GM12878 (cell line): Measurements from ENCODE around the gene RETREG3. TPM values are rescaled to one million over a fixed set of nuclear protein-coding genes. Genes with fewer than 3 reads are reported as not detected.

ENCODE experiments used
- ATAC-seq: fragments of 200-7000 bp; cut with Tn5 transposase; 3 replicates; pipeline ENCODE4 v1.9.1; 2020; ENCODE audit warnings: mild to moderate bottlenecking, moderate library complexity
- BruUV-seq: library from RNA; stranded (reverse); fragments of 400-500 nt; replicated peaks from 2 replicates; lab custom pipeline; 2021; lab: Mats Ljungman, UMichigan
- CTCF ChIA-PET: fragments of 300-600 bp; sonication (Branson Sonifier 250); formaldehyde crosslinking; extraction: SDS; loops from one replicate; lab custom pipeline; 2021; ENCODE audit warnings: inconsistent platforms; lab: Yijun Ruan, JAX
- POLR2A ChIA-PET: fragments of 350-600 bp; formaldehyde crosslinking; extraction: SDS; loops from one replicate; lab custom pipeline; 2021; ENCODE audit warnings: inconsistent platforms; lab: Charles Lee
- RAD21 ChIA-PET: fragments of 300-600 bp; sonication (Branson Sonifier 250); formaldehyde crosslinking; loops from one replicate; lab custom pipeline; 2023; ENCODE audit warnings: antibody characterized with exemption; ENCODE audit not compliant: unreplicated experiment; lab: Charles Lee
- SMC1A ChIA-PET: fragments of 300-600 bp; sonication (Branson Sonifier 250); formaldehyde crosslinking; loops from one replicate; lab custom pipeline; 2023; ENCODE audit not compliant: unreplicated experiment, uncharacterized antibody; lab: Charles Lee
- DNase-seq: peaks from one replicate; pipeline ENCODE4 v3.0.0-alpha.2; 2011; ENCODE audit warnings: low read depth, low spot score
- FAIRE-seq: peaks from 3 replicates; lab custom pipeline; 2011; peaks lifted over from hg19 to GRCh38; lab: Jason Lieb, UNC
- H2AFZ ChIP-seq: 2 replicates; pipeline ENCODE4 v1.6.0; 2011; ENCODE audit warnings: low read depth, low read length, control low read depth; ENCODE audit not compliant: control insufficient read depth
- H3K27ac ChIP-seq: 2 replicates; pipeline ENCODE4 v1.5.1; 2011; ENCODE audit warnings: control low read depth; ENCODE audit not compliant: control insufficient read depth, insufficient read depth
- H3K27me3 ChIP-seq, 2 experiments: replicated peaks in 1 of 2; 2 replicates each; pipeline versions ENCODE4 v1.6.0 to v1.6.1; 2011; ENCODE audit warnings: low read length in 1 of 2; ENCODE audit not compliant: control insufficient read depth in 2 of 2, insufficient read depth in 2 of 2
- H3K36me3 ChIP-seq, 2 experiments: 2 replicates each; pipeline ENCODE4 v1.5.1; 2011; ENCODE audit warnings: low read length in 1 of 2; ENCODE audit not compliant: control insufficient read depth in 2 of 2, insufficient read depth in 2 of 2
- H3K4me1 ChIP-seq: 2 replicates; pipeline ENCODE4 v1.6.1; 2011; ENCODE audit warnings: mild to moderate bottlenecking, low read length, moderate library complexity, mixed read lengths; ENCODE audit not compliant: control insufficient read depth, insufficient read depth
- H3K4me2 ChIP-seq: 2 replicates; pipeline ENCODE4 v1.6.0; 2011; ENCODE audit warnings: control low read depth; ENCODE audit not compliant: control insufficient read depth, insufficient read depth
- H3K4me3 ChIP-seq: fragments of 200-600 bp; sonication (generic); 2 replicates; pipeline ENCODE4 v1.5.1; 2016
- H3K79me2 ChIP-seq: 2 replicates; pipeline ENCODE4 v1.6.0; 2011; ENCODE audit warnings: low read length; ENCODE audit not compliant: control insufficient read depth, insufficient read depth
- H3K9ac ChIP-seq: 2 replicates; pipeline ENCODE4 v1.8.0; 2011; ENCODE audit warnings: low read length, control low read depth, mixed read lengths; ENCODE audit not compliant: control insufficient read depth, insufficient read depth
- H3K9me3 ChIP-seq: replicated peaks from 3 replicates; pipeline ENCODE4 v1.5.1; 2011; ENCODE audit warnings: mild to moderate bottlenecking, low read length; ENCODE audit not compliant: control insufficient read depth, insufficient read depth
- H4K20me1 ChIP-seq: 2 replicates; pipeline ENCODE4 v1.6.0; 2011; ENCODE audit not compliant: control insufficient read depth, insufficient read depth
- ATF7 ChIP-seq: fragments of 450-650 bp; IDR thresholded peaks from 2 replicates; pipeline ENCODE4 v1.6.1; 2016; ENCODE audit warnings: low read depth, mild to moderate bottlenecking
- BHLHE40 ChIP-seq, 2 experiments: fragments of 450-650 bp in 1 of 2; IDR thresholded peaks; 2 replicates each; pipeline ENCODE4 v1.6.1; 2011 to 2017; ENCODE audit warnings: low read depth in 2 of 2, borderline replicate concordance in 1 of 2, improper control_type of control experiment in 1 of 2, low read length in 1 of 2, mild to moderate bottlenecking in 1 of 2
- BMI1 ChIP-seq: fragments of 450-650 bp; IDR thresholded peaks from 2 replicates; pipeline ENCODE4 v1.6.1; 2016; ENCODE audit warnings: mild to moderate bottlenecking, moderate library complexity, borderline replicate concordance
- DPF2 ChIP-seq: fragments of 450-650 bp; IDR thresholded peaks from 2 replicates; pipeline ENCODE4 v1.6.1; 2017; ENCODE audit warnings: mild to moderate bottlenecking
- HDAC6 ChIP-seq: fragments of 200-600 bp; sonication (generic); IDR thresholded peaks from one replicate; pipeline ENCODE4 v1.8.0; 2017; ENCODE audit warnings: antibody characterized with exemption; ENCODE audit not compliant: unreplicated experiment
- IKZF1 ChIP-seq: fragments of 450-650 bp; conservative IDR thresholded peaks from 2 replicates; pipeline ENCODE4 v1.6.1; 2017; ENCODE audit warnings: antibody characterized with exemption, mild to moderate bottlenecking
- IKZF2 ChIP-seq, 2 experiments: fragments of 450-650 bp; IDR thresholded peaks; 2 replicates each; pipeline ENCODE4 v1.6.1; 2017; ENCODE audit warnings: mild to moderate bottlenecking in 2 of 2, moderate library complexity in 2 of 2
- JUNB ChIP-seq: IDR thresholded peaks from 2 replicates; pipeline ENCODE4 v1.6.1; 2016; ENCODE audit warnings: antibody characterized with exemption, mild to moderate bottlenecking
- MTA2 ChIP-seq: fragments of 450-650 bp; IDR thresholded peaks from 2 replicates; pipeline ENCODE4 v1.6.1; 2016; ENCODE audit warnings: low read depth, mild to moderate bottlenecking, moderate library complexity
- NFXL1 ChIP-seq: fragments of 450-650 bp; IDR thresholded peaks from 2 replicates; pipeline ENCODE4 v1.6.1; 2017; ENCODE audit warnings: antibody characterized with exemption, mild to moderate bottlenecking, borderline replicate concordance
- NFYA ChIP-seq: IDR thresholded peaks from 2 replicates; pipeline ENCODE4 v1.6.1; 2011; ENCODE audit warnings: low read depth, mild to moderate bottlenecking, low read length, improper control_type of control experiment, borderline replicate concordance
- NR2C2 ChIP-seq: IDR thresholded peaks from 2 replicates; pipeline ENCODE4 v1.6.1; 2011; ENCODE audit warnings: borderline replicate concordance, low read depth; ENCODE audit not compliant: control insufficient read depth, insufficient read length
- NR2F1 ChIP-seq: fragments of 450-650 bp; conservative IDR thresholded peaks from 2 replicates; pipeline ENCODE4 v1.6.1; 2017; ENCODE audit warnings: mild to moderate bottlenecking
- PML ChIP-seq: IDR thresholded peaks from 2 replicates; pipeline ENCODE4 v1.6.1; 2012; ENCODE audit warnings: low read length, inconsistent platforms
- RUNX3 ChIP-seq: IDR thresholded peaks from 2 replicates; pipeline ENCODE4 v1.6.1; 2012; ENCODE audit warnings: low read length, inconsistent platforms
- SIX5 ChIP-seq: IDR thresholded peaks from 2 replicates; pipeline ENCODE4 v1.6.1; 2011; ENCODE audit warnings: mild to moderate bottlenecking, low read depth, low read length, moderate library complexity; ENCODE audit not compliant: severe bottlenecking
- SMAD5 ChIP-seq: IDR thresholded peaks from 2 replicates; pipeline ENCODE4 v1.6.1; 2016; ENCODE audit warnings: antibody characterized with exemption, low read depth
- SPI1 ChIP-seq: IDR thresholded peaks from 2 replicates; pipeline ENCODE4 v1.6.1; 2011; ENCODE audit warnings: low read depth, mild to moderate bottlenecking, low read length, moderate library complexity, borderline replicate concordance; ENCODE audit not compliant: insufficient read depth
- SREBF1 ChIP-seq: IDR thresholded peaks from 2 replicates; pipeline ENCODE4 v1.6.1; 2012; ENCODE audit warnings: mild to moderate bottlenecking, low read length
- SREBF2 ChIP-seq: IDR thresholded peaks from 2 replicates; pipeline ENCODE4 v1.6.1; 2012; ENCODE audit warnings: mild to moderate bottlenecking, low read length
- ZBTB11 ChIP-seq: fragments of 450-650 bp; formaldehyde crosslinking; IDR thresholded peaks from 2 replicates; pipeline ENCODE4 v1.5.0; 2022; ENCODE audit warnings: mild to moderate bottlenecking, missing genetic modification characterization
- ZNF274 ChIP-seq: IDR thresholded peaks from one replicate; pipeline ENCODE4 v1.8.0; 2011; ENCODE audit not compliant: insufficient read length, insufficient read depth
- ZSCAN29 ChIP-seq: fragments of 450-650 bp; IDR thresholded peaks from 2 replicates; pipeline ENCODE4 v1.6.1; 2017; ENCODE audit warnings: mild to moderate bottlenecking, moderate library complexity
- WGBS: methylation state at CpG from one replicate; pipeline ENCODE4 v1.1.6; 2016; ENCODE audit warnings: low lambda C conversion rate; ENCODE audit not compliant: insufficient replicate concordance, insufficient coverage; ENCODE audit errors: missing lambda C conversion rate; 5-methylcytosine and 5-hydroxymethylcytosine counted together
- in situ Hi-C: fragments of 300-500 bp; cut with MboI; formaldehyde crosslinking; loops from 9 replicates; pipeline ENCODE4 v1.14.3; 2018; ENCODE audit warnings: mixed read lengths
- intact Hi-C: fragments of 100-400 bp; cut with micrococcal nuclease; formaldehyde crosslinking; loops from one replicate; pipeline ENCODE4 v1.14.2; 2022; ENCODE audit not compliant: unreplicated experiment
- polyA plus RNA-seq, 11 experiments: library from polyadenylated mRNA; depleted of rRNA in 4 of 11; unstranded in 6 of 11; stranded (reverse) in 5 of 11; fragments of >200 nt; fragmentation: Nextera tagmentation in 4 of 11; fragmentation: Illumina TruSeq in 1 of 11; extraction: Ambion mirVana in 4 of 11; extraction: Trizol in 1 of 11; gene quantifications; 1 replicate in 1 of 11; 2 replicates in 10 of 11; pipeline versions ENCODE4 v1.2.1 to v1.2.3, GENCODE V29; 2011 to 2016; ENCODE audit warnings: inconsistent platforms in 2 of 11, missing spikeins in 2 of 11, low read depth in 1 of 11
- total RNA-seq, 4 experiments: library from RNA; depleted of rRNA in 3 of 4; stranded (reverse); fragments of >200 nt in 3 of 4; fragmentation: Illumina TruSeq in 1 of 4; extraction: Trizol in 1 of 4; gene quantifications; 2 replicates each; pipeline versions ENCODE4 v1.2.1 to v1.2.3, GENCODE V29; 2013 to 2021

The RETREG3 gene
- total and polyA plus RNA-seq, 10 of the 15 experiments (the other 5 are each of a cell fraction or from before 2014, with no cell fraction given), result 7.0 to 50.6 (median 27.3) TPM

- TF ChIP-seq ZBTB11 (CRISPR knock-in tag) (no peak), PML (no peak), HDAC6 (no peak), NR2C2 (no peak), ZSCAN29 (no peak)
These were observed 42.2 kb upstream of the RETREG3 start (continued) for GRCh38 chr17:42651392-42651791.

GRCh38 chr17:42647778-42648177, 38.6 kb upstream of the RETREG3 start:
- H2AFZ ChIP-seq, result no peak overlapping the region
- H3K9ac ChIP-seq, result no peak overlapping the region
- no TSS peak for BruUV-seq
- no peaks in the 10 kb centered on the region for H3K9me3 ChIP-seq
- no peak overlapping the region for H3K27ac ChIP-seq
- H3K27me3 ChIP-seq, result no peaks in the 10 kb centered on the region
- ChIA-PET POLR2A (interaction anchor here (0.6 to 2.2 kb wide), 3 partner anchors 13 to 146 kb away, joined by 3 to 6 read pairs (median 3); no protein-coding TSS in a partner anchor), RAD21 (interaction anchor here (0.8 to 2.2 kb wide), 5 partner anchors 9 to 69 kb away, joined by 3 to 8 read pairs (median 6); partner anchors contain the start of gene PSMC3IP), SMC1A (interaction anchor here (0.7 to 2.6 kb wide), 11 partner anchors 9 to 69 kb away, joined by 3 to 12 read pairs (median 3); partner anchors contain the start of genes PSMC3IP and TUBG2), CTCF (interaction anchor here (0.8 to 1.2 kb wide), 4 partner anchors 31 to 116 kb away, joined by 3 to 4 read pairs (median 3); no protein-coding TSS in a partner anchor)
- peak; percentile 91 for ATAC-seq
- no peaks in the 10 kb centered on the region for H3K36me3 ChIP-seq
- no peaks in the 10 kb centered on the region for H4K20me1 ChIP-seq
- 56% methylated on average over 5 of the region's 5 CpGs for WGBS
- peak; percentile 46 for DNase-seq
- intact Hi-C loops, result no loop called here
- no peak overlapping the region for H3K4me2 ChIP-seq
- H3K4me1 ChIP-seq, result peaks cover 3% of the 10 kb centered on the region; the same call in 1 of the 2 replicates
- in situ Hi-C loops, result no loop called here
- no peak for FAIRE-seq
- H3K4me3 ChIP-seq, result no peak overlapping the region
- H3K79me2 ChIP-seq, result no peaks in the 10 kb centered on the region
- TF ChIP-seq IKZF1, result peak; percentile 70
- TF ChIP-seq BMI1, result no peak
- peak; percentile 65 for TF ChIP-seq NR2F1
- TF ChIP-seq ZNF274, result no peak
- peak; percentile 54 for TF ChIP-seq RUNX3
- TF ChIP-seq NFYA, result no peak
- TF ChIP-seq SPI1, result peak; percentile 39; the same call in 1 of the 2 replicates
- no peak for TF ChIP-seq SREBF1
- peak in 1 of 2 experiments; percentile 22; a peak in 1 of 4 replicates for TF ChIP-seq BHLHE40 (IDR thresholded peaks at IDR 0.05; ENCODE audit: borderline replicate concordance in 1 of 2, low read depth in 2 of 2, low read length in 1 of 2)
- TF ChIP-seq SREBF2, result no peak
- TF ChIP-seq MTA2, result peak; percentile 47
- peak; percentile 13; the same call in 1 of the 2 replicates for TF ChIP-seq ATF7
- TF ChIP-seq IKZF2 (IDR thresholded peaks at IDR 0.05), result peak in 1 of 2 experiments; percentile 68; a peak in 1 of 4 replicates
- no peak for TF ChIP-seq SMAD5
- TF ChIP-seq DPF2, result no peak
- TF ChIP-seq SIX5, result no peak
- TF ChIP-seq JUNB, result no peak
- TF ChIP-seq NFXL1, result no peak
